Activated T-helper 2 cell treated with anti-CD3 and anti-CD28 coated beads, Interferon-gamma antibody, Interleukin-2, Interleukin-4, amounts not matched to agents 10 μg/mL and 5 μg/mL and 100 μg/mL, durations not matched to agents 14 hours and 24 hours and 36 hours (primary cell): ENCODE results near the gene MRPL42. TPM values are rescaled to one million over a fixed set of nuclear protein-coding genes. Genes with fewer than 3 reads are reported as not detected.

ENCODE experiments used
- DNase-seq: peaks from one replicate; pipeline ENCODE4 v3.0.0; 2021; ENCODE audit warnings: low spot score
- H3K27ac Mint-ChIP-seq: one replicate; pipeline ENCODE4 v1.8.0; 2021; ENCODE audit warnings: mixed read lengths
- H3K27me3 Mint-ChIP-seq: one replicate; pipeline ENCODE4 v1.8.0; 2021; ENCODE audit warnings: low read depth, mixed read lengths
- H3K36me3 Mint-ChIP-seq: one replicate; pipeline ENCODE4 v1.8.0; 2021; ENCODE audit warnings: low read depth, mixed read lengths
- H3K4me1 Mint-ChIP-seq: one replicate; pipeline ENCODE4 v1.8.0; 2021; ENCODE audit warnings: low read depth, mixed read lengths
- H3K4me3 Mint-ChIP-seq: one replicate; pipeline ENCODE4 v1.8.0; 2021; ENCODE audit warnings: low read depth, mild to moderate bottlenecking, moderate library complexity, mixed read lengths
- H3K9me3 Mint-ChIP-seq: one replicate; pipeline ENCODE4 v1.8.0; 2021; ENCODE audit warnings: mixed read lengths
- intact Hi-C: fragments of 100-400 bp; cut with micrococcal nuclease; formaldehyde crosslinking; loops from one replicate; pipeline ENCODE4 v1.15.1; 2023
- total RNA-seq: library from RNA; stranded (reverse); gene quantifications from 2 replicates; pipeline ENCODE4 v1.2.3, GENCODE V29; 2022

MRPL42 gene
- total RNA-seq, 1 donor from 2014 or later, result 80.5 TPM

- peaks cover 18% of the 10 kb centered on the region for H3K27me3 Mint-ChIP-seq
- no peak for DNase-seq
- no peaks in the 10 kb centered on the region for H3K36me3 Mint-ChIP-seq
- H3K9me3 Mint-ChIP-seq, result no peaks in the 10 kb centered on the region
- no peak overlapping the region for H3K4me3 Mint-ChIP-seq
- H3K4me1 Mint-ChIP-seq, result peaks cover 6% of the 10 kb centered on the region
- no peak overlapping the region for H3K27ac Mint-ChIP-seq
- intact Hi-C loops, result no loop called here
These were observed 52.5 kb downstream of the MRPL42 start for GRCh38 chr12:93519859-93520258.

- no peak for DNase-seq
- Mint-ChIP-seq H3K36me3 (no peaks in the 10 kb centered on the region), H3K4me3 (no peak overlapping the region), H3K4me1 (peaks cover 6% of the 10 kb centered on the region), H3K27me3 (peaks cover 18% of the 10 kb centered on the region), H3K27ac (no peak overlapping the region), H3K9me3 (no peaks in the 10 kb centered on the region)
- intact Hi-C loops, result no loop called here
These were observed 53.1 kb downstream of the MRPL42 start for GRCh38 chr12:93520454-93520853.

GRCh38 chr12:93521225-93522080, 54.1 kb downstream of the MRPL42 start:
- H3K27me3 Mint-ChIP-seq, result peaks cover 21% of the 10 kb centered on the region
- H3K27ac Mint-ChIP-seq, result no peak overlapping the region
- peaks cover 9% of the 10 kb centered on the region for H3K4me1 Mint-ChIP-seq
- intact Hi-C loops, result no loop called here
- H3K4me3 Mint-ChIP-seq, result no peak overlapping the region
- no peaks in the 10 kb centered on the region for H3K36me3 Mint-ChIP-seq
- no peaks in the 10 kb centered on the region for H3K9me3 Mint-ChIP-seq
- no peak for DNase-seq

- Mint-ChIP-seq H3K27ac (no peak overlapping the region), H3K9me3 (no peaks in the 10 kb centered on the region), H3K36me3 (no peaks in the 10 kb centered on the region), H3K4me1 (peaks cover 9% of the 10 kb centered on the region), H3K4me3 (no peak overlapping the region), H3K27me3 (peaks cover 20% of the 10 kb centered on the region)
- intact Hi-C loops, result no loop called here
- DNase-seq, result no peak
These were observed 57.2 kb downstream of the MRPL42 start for GRCh38 chr12:93524386-93525133.

GRCh38 chr12:93526786-93527428, 59.6 kb downstream of the MRPL42 start:
- no peaks in the 10 kb centered on the region for H3K36me3 Mint-ChIP-seq
- H3K9me3 Mint-ChIP-seq, result no peaks in the 10 kb centered on the region
- peaks cover 17% of the 10 kb centered on the region for H3K4me1 Mint-ChIP-seq
- H3K4me3 Mint-ChIP-seq, result no peak overlapping the region
- H3K27ac Mint-ChIP-seq, result no peak overlapping the region
- H3K27me3 Mint-ChIP-seq, result peaks cover 20% of the 10 kb centered on the region
- intact Hi-C loops, result no loop called here
- no peak for DNase-seq

- Mint-ChIP-seq H3K4me1 (peaks cover 12% of the 10 kb centered on the region), H3K36me3 (no peaks in the 10 kb centered on the region), H3K27ac (no peak overlapping the region), H3K4me3 (no peak overlapping the region), H3K27me3 (peaks cover 6% of the 10 kb centered on the region), H3K9me3 (no peaks in the 10 kb centered on the region)
- no peak for DNase-seq
- intact Hi-C loops, result no loop called here
These were observed 63.0 kb downstream of the MRPL42 start for GRCh38 chr12:93530358-93530757.

GRCh38 chr12:93533310-93533709, 66.0 kb downstream of the MRPL42 start:
- no peaks in the 10 kb centered on the region for H3K36me3 Mint-ChIP-seq
- H3K9me3 Mint-ChIP-seq, result no peaks in the 10 kb centered on the region
- intact Hi-C loops, result no loop called here
- no peaks in the 10 kb centered on the region for H3K27me3 Mint-ChIP-seq
- H3K27ac Mint-ChIP-seq, result no peak overlapping the region
- DNase-seq, result no peak
- H3K4me3 Mint-ChIP-seq, result no peak overlapping the region
- H3K4me1 Mint-ChIP-seq, result peaks cover 13% of the 10 kb centered on the region

GRCh38 chr12:93536111-93536765, 68.9 kb downstream of the MRPL42 start:
- DNase-seq, result no peak
- H3K27me3 Mint-ChIP-seq, result no peaks in the 10 kb centered on the region
- intact Hi-C loops, result no loop called here

GRCh38 chr12:93536766-93537488, 69.6 kb downstream of the MRPL42 start:
- DNase-seq, result no peak
- peaks cover 23% of the 10 kb centered on the region for H3K4me1 Mint-ChIP-seq
- H3K27ac Mint-ChIP-seq, result no peak overlapping the region
- H3K36me3 Mint-ChIP-seq, result peaks cover 2% of the 10 kb centered on the region
- no peak overlapping the region for H3K4me3 Mint-ChIP-seq
- no peaks in the 10 kb centered on the region for H3K9me3 Mint-ChIP-seq
- intact Hi-C loops, result no loop called here
- no peaks in the 10 kb centered on the region for H3K27me3 Mint-ChIP-seq

More at GRCh38 chr12:93536111-93536765, 68.9 kb downstream of the MRPL42 start:
- Mint-ChIP-seq H3K36me3 (no peaks in the 10 kb centered on the region), H3K4me3 (no peak overlapping the region), H3K9me3 (no peaks in the 10 kb centered on the region), H3K4me1 (peaks cover 16% of the 10 kb centered on the region), H3K27ac (no peak overlapping the region)

- DNase-seq, result no peak
- Mint-ChIP-seq H3K27me3 (no peaks in the 10 kb centered on the region), H3K9me3 (no peaks in the 10 kb centered on the region), H3K4me1 (peaks cover 25% of the 10 kb centered on the region), H3K27ac (no peak overlapping the region), H3K4me3 (no peak overlapping the region), H3K36me3 (peaks cover 2% of the 10 kb centered on the region)
- intact Hi-C loops, result no loop called here
These were observed 70.5 kb downstream of the MRPL42 start for GRCh38 chr12:93537769-93538168.

GRCh38 chr12:93539821-93540220, 72.5 kb downstream of the MRPL42 start:
- no peaks in the 10 kb centered on the region for H3K9me3 Mint-ChIP-seq
- H3K36me3 Mint-ChIP-seq, result peaks cover 13% of the 10 kb centered on the region
- H3K27ac Mint-ChIP-seq, result no peak overlapping the region
- no peak overlapping the region for H3K4me3 Mint-ChIP-seq
- H3K27me3 Mint-ChIP-seq, result no peaks in the 10 kb centered on the region
- intact Hi-C loops, result no loop called here
- H3K4me1 Mint-ChIP-seq, result peaks cover 24% of the 10 kb centered on the region
- no peak for DNase-seq

- Mint-ChIP-seq H3K27me3 (no peaks in the 10 kb centered on the region), H3K9me3 (no peaks in the 10 kb centered on the region), H3K4me1 (peaks cover 24% of the 10 kb centered on the region), H3K4me3 (no peak overlapping the region), H3K27ac (no peak overlapping the region), H3K36me3 (peaks cover 16% of the 10 kb centered on the region)
- intact Hi-C loops, result no loop called here
- no peak for DNase-seq
These were observed 73.2 kb downstream of the MRPL42 start for GRCh38 chr12:93540466-93540865.
